Trophoblast cell (in vitro differentiated cells and primary cell): ENCODE measurements around the gene OR2H1.
"Not testable (repeated sequence)": the region's sequence is repeated elsewhere in the genome, so short reads cannot be mapped to it uniquely, and the experiment has no call there.

Experiments used
- DNase-seq, 2 donors: peaks; one replicate each; pipeline ENCODE4 v3.0.0-alpha.2; 2016
- H2AFZ ChIP-seq: 2 replicates; pipeline ENCODE4 v1.6.1; 2013; ENCODE audit warnings: low read length, moderate library complexity, mild to moderate bottlenecking; ENCODE audit not compliant: insufficient read depth, poor library complexity
- H2AK5ac ChIP-seq: 2 replicates; pipeline ENCODE4 v1.6.1; 2013; ENCODE audit warnings: mild to moderate bottlenecking, low read length
- H2BK120ac ChIP-seq: 2 replicates; pipeline ENCODE4 v1.6.1; 2013; ENCODE audit warnings: low read length, mild to moderate bottlenecking, moderate library complexity; ENCODE audit not compliant: insufficient read depth, poor library complexity
- H2BK12ac ChIP-seq: 2 replicates; pipeline ENCODE4 v1.6.1; 2013; ENCODE audit warnings: mild to moderate bottlenecking, low read length, moderate library complexity
- H2BK5ac ChIP-seq: 2 replicates; pipeline ENCODE4 v1.6.1; 2013; ENCODE audit warnings: low read length, low read depth, moderate library complexity, mild to moderate bottlenecking; ENCODE audit not compliant: poor library complexity
- H3K14ac ChIP-seq: 2 replicates; pipeline ENCODE4 v1.6.1; 2013; ENCODE audit warnings: mild to moderate bottlenecking, low read length
- H3K18ac ChIP-seq: 2 replicates; pipeline ENCODE4 v1.6.1; 2013; ENCODE audit warnings: mild to moderate bottlenecking, low read length
- H3K23ac ChIP-seq: 2 replicates; pipeline ENCODE4 v1.6.1; 2013; ENCODE audit warnings: low read length
- H3K27ac ChIP-seq: 2 replicates; pipeline ENCODE4 v1.5.1; 2013; ENCODE audit warnings: low read depth, mild to moderate bottlenecking, inconsistent platforms, low read length, moderate library complexity
- H3K27me3 ChIP-seq: 2 replicates; pipeline ENCODE4 v1.6.1; 2013; ENCODE audit warnings: inconsistent platforms, mild to moderate bottlenecking, low read length, moderate library complexity; ENCODE audit not compliant: insufficient read depth
- H3K36me3 ChIP-seq, 2 experiments: 1 replicate in 1 of 2; 2 replicates in 1 of 2; pipeline ENCODE4 v1.6.1; 2013; ENCODE audit warnings: low read length in 2 of 2, mild to moderate bottlenecking in 2 of 2, moderate library complexity in 1 of 2; ENCODE audit not compliant: insufficient read depth in 2 of 2, control insufficient read depth in 1 of 2
- H3K4ac ChIP-seq: 2 replicates; pipeline ENCODE4 v1.6.1; 2013; ENCODE audit warnings: low read depth, mild to moderate bottlenecking, low read length, moderate library complexity
- H3K4me1 ChIP-seq, 2 experiments: 1 replicate in 1 of 2; 2 replicates in 1 of 2; pipeline ENCODE4 v1.6.1; 2013; ENCODE audit warnings: low read length in 2 of 2, mild to moderate bottlenecking in 2 of 2, moderate library complexity in 1 of 2; ENCODE audit not compliant: insufficient read depth in 2 of 2, control insufficient read depth in 1 of 2
- H3K4me2 ChIP-seq: 2 replicates; pipeline ENCODE4 v1.6.1; 2013; ENCODE audit warnings: inconsistent platforms, mild to moderate bottlenecking, low read length, moderate library complexity
- H3K4me3 ChIP-seq: 2 replicates; pipeline ENCODE4 v1.5.1; 2013; ENCODE audit warnings: mild to moderate bottlenecking, low read depth, low read length, inconsistent platforms
- H3K79me1 ChIP-seq: one replicate; pipeline ENCODE4 v1.6.1; 2013; ENCODE audit warnings: low read length
- H3K79me2 ChIP-seq: 2 replicates; pipeline ENCODE4 v1.6.1; 2013; ENCODE audit warnings: low read length, mild to moderate bottlenecking; ENCODE audit not compliant: control insufficient read depth, insufficient read depth, poor library complexity
- H3K9ac ChIP-seq: 2 replicates; pipeline ENCODE4 v1.6.1; 2013; ENCODE audit warnings: mild to moderate bottlenecking, low read length
- H3K9me3 ChIP-seq: 2 replicates; pipeline ENCODE4 v1.6.1; 2013; ENCODE audit warnings: low read depth, mild to moderate bottlenecking, control low read depth, inconsistent platforms, low read length; ENCODE audit not compliant: insufficient read depth
- H4K12ac ChIP-seq: 2 replicates; pipeline ENCODE4 v1.6.1; 2013; ENCODE audit warnings: low read depth, mild to moderate bottlenecking, low read length, moderate library complexity
- H4K8ac ChIP-seq: 2 replicates; pipeline ENCODE4 v1.6.1; 2013; ENCODE audit warnings: low read depth, mild to moderate bottlenecking, low read length, moderate library complexity
- H4K91ac ChIP-seq: one replicate; pipeline ENCODE4 v1.6.1; 2013; ENCODE audit warnings: low read depth, mild to moderate bottlenecking, low read length, moderate library complexity
- WGBS: extraction: QIAGEN DNeasy Blood & Tissue Kit; methylation state at CpG from one replicate; pipeline ENCODE4 v1.1.7; 2013; ENCODE audit warnings: missing lambda C conversion rate; ENCODE audit not compliant: insufficient read length, insufficient coverage; ENCODE audit errors: extremely low coverage; 5-methylcytosine and 5-hydroxymethylcytosine counted together

The OR2H1 gene

DNA sequence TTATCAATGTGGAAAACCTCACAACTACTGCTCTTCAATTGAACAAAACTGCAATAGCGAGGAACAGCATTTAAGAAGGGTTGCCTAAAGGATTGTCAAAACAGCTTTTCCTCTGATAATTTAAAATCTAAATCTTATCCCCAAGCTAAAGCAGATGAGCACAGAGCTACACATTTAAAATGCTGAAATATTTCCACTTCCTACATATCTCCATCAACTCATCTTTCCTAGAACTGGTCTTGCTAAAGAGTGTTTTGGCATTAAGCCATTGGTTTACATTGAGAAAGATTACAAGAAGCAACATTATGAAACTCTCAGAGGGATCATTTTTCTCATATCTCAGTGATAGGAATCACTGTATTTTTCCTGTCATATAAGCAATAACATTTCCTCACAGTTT, 14.2 kb upstream of the OR2H1 start:
- no peak overlapping the region for H3K9ac ChIP-seq
- no peak overlapping the region for H2BK12ac ChIP-seq
- no peak overlapping the region for H4K12ac ChIP-seq
- no peaks in the 10 kb centered on the region for H3K79me2 ChIP-seq
- H3K4me3 ChIP-seq, result no peak overlapping the region
- H2BK5ac ChIP-seq, result no peak overlapping the region
- WGBS, result no CpG with 5 or more reads among the region's 1 CpG
- no peak overlapping the region for H2AFZ ChIP-seq
- no peak overlapping the region for H3K4me2 ChIP-seq
- H4K91ac ChIP-seq, result no peak overlapping the region
- H3K14ac ChIP-seq, result no peak overlapping the region
- H4K8ac ChIP-seq, result no peak overlapping the region
- H2AK5ac ChIP-seq, result no peak overlapping the region
- no peak overlapping the region for H3K4ac ChIP-seq
- H3K79me1 ChIP-seq, result no peaks in the 10 kb centered on the region
- H3K27me3 ChIP-seq, result no peaks in the 10 kb centered on the region
- no peaks in the 10 kb centered on the region for H3K36me3 ChIP-seq
- peaks cover 0 to 5% of the 10 kb centered on the region in 2 experiments for H3K4me1 ChIP-seq
- DNase-seq, result peak in 1 of 2 donors; percentile 11
- no peak overlapping the region for H2BK120ac ChIP-seq
- H3K9me3 ChIP-seq, result peaks cover 4% of the 10 kb centered on the region
- no peak overlapping the region for H3K27ac ChIP-seq
- no peak overlapping the region for H3K23ac ChIP-seq
- no peak overlapping the region for H3K18ac ChIP-seq

GRCh38 chr6:29444031-29444430, 12.9 kb upstream of the OR2H1 start:
- no CpG with 5 or more reads among the region's 1 CpG for WGBS
- H4K12ac ChIP-seq, H3K14ac ChIP-seq: not testable (repeated sequence)

GRCh38 chr6:29447670-29448069, 9.3 kb upstream of the OR2H1 start:
- H3K14ac ChIP-seq, result no peak overlapping the region
- H3K79me1 ChIP-seq, result no peaks in the 10 kb centered on the region
- H3K79me2 ChIP-seq, result no peaks in the 10 kb centered on the region
- H3K27ac ChIP-seq, result peak overlapping the region; percentile 21
- no peaks in the 10 kb centered on the region for H3K9me3 ChIP-seq
- DNase-seq, result peak in 1 of 2 donors; percentile 47
- no peak overlapping the region for H3K4me3 ChIP-seq
- H3K27me3 ChIP-seq, result no peaks in the 10 kb centered on the region
- no peak overlapping the region for H3K23ac ChIP-seq
- no peak overlapping the region for H4K12ac ChIP-seq
- no peaks in the 10 kb centered on the region for H3K36me3 ChIP-seq
- no CpG with 5 or more reads among the region's 1 CpG for WGBS
- no peak overlapping the region for H3K18ac ChIP-seq
- H4K8ac ChIP-seq, result no peak overlapping the region
- H2AFZ ChIP-seq, result no peak overlapping the region
- H3K4ac ChIP-seq, result no peak overlapping the region
- no peak overlapping the region for H2BK12ac ChIP-seq
- H2AK5ac ChIP-seq, result no peak overlapping the region
- H3K4me2 ChIP-seq, result no peak overlapping the region
- H2BK120ac ChIP-seq, result no peak overlapping the region
- no peak overlapping the region for H2BK5ac ChIP-seq
- H4K91ac ChIP-seq, result no peak overlapping the region
- H3K9ac ChIP-seq, result no peak overlapping the region
- H3K4me1 ChIP-seq, result peaks cover 0 to 5% of the 10 kb centered on the region in 2 experiments

More at GRCh38 chr6:29444031-29444430, 12.9 kb upstream of the OR2H1 start:
- H3K4ac ChIP-seq, H3K36me3 ChIP-seq, H3K79me2 ChIP-seq, H3K4me3 ChIP-seq, H2BK5ac ChIP-seq, H3K4me1 ChIP-seq, H3K79me1 ChIP-seq, H2AK5ac ChIP-seq, H3K27me3 ChIP-seq, H3K18ac ChIP-seq, H2AFZ ChIP-seq, H3K23ac ChIP-seq, H3K27ac ChIP-seq, H4K8ac ChIP-seq, H3K9me3 ChIP-seq, H3K9ac ChIP-seq, H2BK12ac ChIP-seq, H4K91ac ChIP-seq, DNase-seq, H2BK120ac ChIP-seq, H3K4me2 ChIP-seq: not testable (repeated sequence)

DNA sequence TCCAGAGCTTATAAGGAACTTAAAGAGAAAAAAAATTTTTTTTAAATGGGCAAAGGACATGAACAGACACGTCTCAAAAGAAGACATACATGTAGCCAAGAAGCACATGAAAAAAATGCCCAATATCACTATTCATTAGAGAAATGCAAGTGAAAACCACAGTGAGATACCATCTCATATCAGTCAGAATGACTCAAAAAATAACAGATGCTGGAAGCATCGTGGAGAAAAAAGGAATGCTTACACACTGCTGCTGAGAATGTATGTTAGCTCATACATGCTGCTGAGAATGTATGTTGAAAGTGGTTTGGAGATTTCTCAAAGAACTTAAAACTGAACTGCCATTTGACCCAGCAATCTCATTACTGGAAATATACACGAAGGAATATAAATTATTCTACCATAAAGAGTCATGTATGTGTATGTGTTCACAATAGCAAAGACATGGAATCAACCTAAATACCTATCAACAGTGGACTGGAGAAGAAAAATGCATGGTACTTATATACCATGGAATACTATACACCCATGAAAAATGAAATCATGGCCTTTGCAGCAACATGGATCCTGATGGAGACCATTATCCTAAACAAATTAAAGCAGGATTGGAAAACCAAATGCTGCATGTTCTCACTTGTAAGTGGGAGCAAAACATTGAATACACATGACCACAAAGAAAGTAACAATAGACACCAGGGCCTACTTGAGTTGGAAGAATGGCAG, 5.3 kb upstream of the OR2H1 start:
- Histone ChIP-seq H2BK12ac (no peak overlapping the region), H2AFZ (no peak overlapping the region), H3K27ac (no peak overlapping the region), H4K8ac (no peak overlapping the region), H3K4me3 (no peak overlapping the region), H3K79me1 (no peaks in the 10 kb centered on the region), H4K91ac (no peak overlapping the region), H3K9ac (no peak overlapping the region), H4K12ac (no peak overlapping the region), H2AK5ac (no peak overlapping the region), H3K4ac (no peak overlapping the region), H3K14ac (no peak overlapping the region), H3K27me3 (no peaks in the 10 kb centered on the region), H3K9me3 (no peaks in the 10 kb centered on the region), H3K18ac (no peak overlapping the region), H2BK120ac (no peak overlapping the region), H3K36me3 (no peaks in the 10 kb centered on the region), H2BK5ac (no peak overlapping the region), H3K4me1 (peaks cover 0 to 2% of the 10 kb centered on the region in 2 experiments), H3K79me2 (no peaks in the 10 kb centered on the region), H3K4me2 (no peak overlapping the region), H3K23ac (no peak overlapping the region)
- DNase-seq, result peak; percentile 39 to 92
- WGBS, result no CpG with 5 or more reads among the region's 3 CpGs
